OCI-LY3 (cell line): ENCODE measurements around the gene RNF128.

Experiments used
- H2AFZ ChIP-seq: fragments of 200-600, 300-600 bp; shearing (Covaris generic); 2 replicates; pipeline ENCODE4 v1.6.0; 2014; ENCODE audit warnings: antibody characterized with exemption, low read depth, low read length
- H3K27ac ChIP-seq: fragments of 200-600, 300-600 bp; sonication (generic); 2 replicates; pipeline ENCODE4 v1.5.1; 2014; ENCODE audit warnings: mild to moderate bottlenecking, low read length, moderate library complexity, mixed read lengths
- H3K27me3 ChIP-seq: fragments of 200-600, 300-600 bp; sonication (generic); 2 replicates; pipeline ENCODE4 v1.6.1; 2014; ENCODE audit warnings: low read depth, low read length, mixed read lengths
- H3K36me3 ChIP-seq: fragments of 200-600, 300-600 bp; sonication (generic); replicated peaks from 2 replicates; pipeline ENCODE3; 2014; ENCODE audit warnings: low read depth, low read length, mixed read lengths
- H3K4me1 ChIP-seq: fragments of 300-600, 200-600 bp; sonication (generic); 2 replicates; pipeline ENCODE4 v1.6.1; 2014; ENCODE audit warnings: low read length, mixed read lengths
- H3K4me2 ChIP-seq: fragments of 200-600, 300-600 bp; sonication (generic); 2 replicates; pipeline ENCODE4 v1.6.1; 2014; ENCODE audit warnings: low read length, mixed read lengths
- H3K4me3 ChIP-seq: fragments of 300-600, 200-600 bp; sonication (generic); 2 replicates; pipeline ENCODE4 v1.5.1; 2014; ENCODE audit warnings: antibody characterized with exemption, mild to moderate bottlenecking, low read length, moderate library complexity
- H3K79me2 ChIP-seq: fragments of 300-600, 200-600 bp; shearing (Covaris generic); 2 replicates; pipeline ENCODE4 v1.6.1; 2014; ENCODE audit warnings: mild to moderate bottlenecking, low read length, mixed read lengths
- H3K9ac ChIP-seq: fragments of 300-600, 200-600 bp; shearing (Covaris generic); 2 replicates; pipeline ENCODE4 v1.6.0; 2014; ENCODE audit warnings: mild to moderate bottlenecking, low read length, moderate library complexity
- H3K9me3 ChIP-seq: fragments of 200-600, 300-600 bp; shearing (Covaris generic); 2 replicates; pipeline ENCODE4 v1.6.1; 2014; ENCODE audit warnings: low read length, mixed read lengths; ENCODE audit not compliant: insufficient read depth
- H4K20me1 ChIP-seq: fragments of 200-600, 300-600 bp; sonication (generic); 2 replicates; pipeline ENCODE4 v1.6.1; 2016; ENCODE audit warnings: low read length, mixed read lengths; ENCODE audit not compliant: insufficient read depth
- EZH2phosphoT487 ChIP-seq: fragments of 200-600 bp; shearing (Covaris generic); IDR thresholded peaks from 2 replicates; pipeline ENCODE4 v1.6.1; 2018; ENCODE audit warnings: antibody characterized with exemption, mixed run types, low read depth
- TF ChIP-seq, protein P1 (sequence below): fragments of 200-600, 300-600 bp; sonication (generic); IDR thresholded peaks from 2 replicates; pipeline ENCODE4 v1.5.1; 2014; ENCODE audit warnings: antibody characterized with exemption, low read length, low read depth

RNF128 gene

DNA sequence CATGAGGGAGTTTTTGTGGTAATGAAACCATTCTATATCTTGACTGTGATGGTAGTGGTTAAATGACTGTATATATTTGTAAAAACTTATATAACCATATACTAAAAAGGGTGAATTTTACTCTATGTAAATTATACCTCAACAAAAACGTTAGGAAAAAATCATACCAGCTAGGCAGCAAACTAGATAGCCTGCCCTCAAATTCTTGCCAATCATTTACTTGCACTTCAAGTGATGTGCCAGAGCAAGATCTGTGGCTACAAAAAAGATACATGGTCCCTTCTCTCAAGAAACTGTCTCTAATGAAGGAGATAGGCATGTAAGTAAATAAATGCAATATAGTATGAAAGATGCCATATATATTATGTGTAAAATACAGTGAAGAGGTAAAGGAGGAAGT lies 10.0 kb upstream of the RNF128 start:
- no peaks in the 10 kb centered on the region for H3K4me1 ChIP-seq
- H3K27me3 ChIP-seq, result no peaks in the 10 kb centered on the region
- no peaks in the 10 kb centered on the region for H3K9me3 ChIP-seq
- no peak overlapping the region for H3K4me2 ChIP-seq
- no peak overlapping the region for H2AFZ ChIP-seq
- H4K20me1 ChIP-seq, result no peaks in the 10 kb centered on the region
- H3K27ac ChIP-seq, result no peak overlapping the region
- no peaks in the 10 kb centered on the region for H3K36me3 ChIP-seq
- TF ChIP-seq, protein P1, sequence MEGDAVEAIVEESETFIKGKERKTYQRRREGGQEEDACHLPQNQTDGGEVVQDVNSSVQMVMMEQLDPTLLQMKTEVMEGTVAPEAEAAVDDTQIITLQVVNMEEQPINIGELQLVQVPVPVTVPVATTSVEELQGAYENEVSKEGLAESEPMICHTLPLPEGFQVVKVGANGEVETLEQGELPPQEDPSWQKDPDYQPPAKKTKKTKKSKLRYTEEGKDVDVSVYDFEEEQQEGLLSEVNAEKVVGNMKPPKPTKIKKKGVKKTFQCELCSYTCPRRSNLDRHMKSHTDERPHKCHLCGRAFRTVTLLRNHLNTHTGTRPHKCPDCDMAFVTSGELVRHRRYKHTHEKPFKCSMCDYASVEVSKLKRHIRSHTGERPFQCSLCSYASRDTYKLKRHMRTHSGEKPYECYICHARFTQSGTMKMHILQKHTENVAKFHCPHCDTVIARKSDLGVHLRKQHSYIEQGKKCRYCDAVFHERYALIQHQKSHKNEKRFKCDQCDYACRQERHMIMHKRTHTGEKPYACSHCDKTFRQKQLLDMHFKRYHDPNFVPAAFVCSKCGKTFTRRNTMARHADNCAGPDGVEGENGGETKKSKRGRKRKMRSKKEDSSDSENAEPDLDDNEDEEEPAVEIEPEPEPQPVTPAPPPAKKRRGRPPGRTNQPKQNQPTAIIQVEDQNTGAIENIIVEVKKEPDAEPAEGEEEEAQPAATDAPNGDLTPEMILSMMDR, result no peak
- TF ChIP-seq EZH2phosphoT487, result no peak
- no peak overlapping the region for H3K9ac ChIP-seq
- no peak overlapping the region for H3K4me3 ChIP-seq
- no peaks in the 10 kb centered on the region for H3K79me2 ChIP-seq

DNA sequence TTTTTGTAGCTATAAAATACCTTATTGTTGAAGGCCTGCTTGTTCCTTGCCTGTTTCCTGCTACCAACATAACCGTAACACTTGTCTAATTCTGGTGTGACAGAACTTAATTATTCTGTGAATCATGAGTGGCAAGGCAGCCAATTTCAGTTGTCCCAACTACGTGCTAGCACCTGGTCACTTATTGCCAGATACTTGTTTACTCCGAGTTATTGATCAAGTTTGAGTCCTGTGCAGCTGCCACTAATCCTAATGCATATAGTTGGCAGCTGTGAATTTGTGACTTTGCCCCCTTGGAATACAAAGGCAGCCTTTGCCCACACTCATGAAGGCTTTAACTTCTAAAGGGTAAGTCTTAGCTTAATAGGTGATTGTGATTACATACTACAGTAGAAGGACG lies 7.8 kb upstream of the RNF128 start:
- H3K36me3 ChIP-seq, result no peaks in the 10 kb centered on the region
- no peaks in the 10 kb centered on the region for H3K79me2 ChIP-seq
- H3K9ac ChIP-seq, result no peak overlapping the region
- H3K27me3 ChIP-seq, result no peaks in the 10 kb centered on the region
- no peak overlapping the region for H2AFZ ChIP-seq
- H3K4me2 ChIP-seq, result no peak overlapping the region
- no peak overlapping the region for H3K4me3 ChIP-seq
- H4K20me1 ChIP-seq, result no peaks in the 10 kb centered on the region
- no peaks in the 10 kb centered on the region for H3K9me3 ChIP-seq
- H3K27ac ChIP-seq, result no peak overlapping the region
- no peaks in the 10 kb centered on the region for H3K4me1 ChIP-seq
- TF ChIP-seq EZH2phosphoT487, result no peak
- TF ChIP-seq, protein P1, result no peak

DNA sequence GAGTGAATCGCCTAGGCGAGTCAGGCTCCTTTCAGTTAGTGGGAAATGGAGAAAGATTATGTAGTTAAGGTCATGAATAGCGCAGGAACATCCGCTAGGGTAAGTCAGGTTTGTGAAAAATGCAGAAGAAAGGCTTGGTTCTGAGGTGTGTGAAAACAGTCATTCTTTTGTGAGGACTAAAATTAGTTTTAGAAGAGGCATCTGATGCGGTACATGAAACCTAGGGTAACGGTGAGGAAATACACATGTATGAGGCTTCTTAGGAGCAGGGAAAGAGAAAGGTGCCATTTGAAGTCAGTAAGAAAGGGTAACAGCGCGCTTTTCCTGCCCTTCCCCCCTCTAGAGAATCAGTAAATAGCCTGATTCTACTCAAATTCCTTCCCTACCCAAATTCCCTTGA lies 570 bp upstream of the RNF128 start:
- Histone ChIP-seq H3K4me1 (no peaks in the 10 kb centered on the region), H3K4me3 (no peak overlapping the region), H4K20me1 (no peaks in the 10 kb centered on the region), H3K36me3 (no peaks in the 10 kb centered on the region), H3K9ac (no peak overlapping the region), H2AFZ (no peak overlapping the region), H3K27me3 (no peaks in the 10 kb centered on the region), H3K4me2 (no peak overlapping the region), H3K9me3 (no peaks in the 10 kb centered on the region), H3K79me2 (no peaks in the 10 kb centered on the region), H3K27ac (no peak overlapping the region)
- TF ChIP-seq, protein P1, result no peak
- TF ChIP-seq EZH2phosphoT487, result no peak

DNA sequence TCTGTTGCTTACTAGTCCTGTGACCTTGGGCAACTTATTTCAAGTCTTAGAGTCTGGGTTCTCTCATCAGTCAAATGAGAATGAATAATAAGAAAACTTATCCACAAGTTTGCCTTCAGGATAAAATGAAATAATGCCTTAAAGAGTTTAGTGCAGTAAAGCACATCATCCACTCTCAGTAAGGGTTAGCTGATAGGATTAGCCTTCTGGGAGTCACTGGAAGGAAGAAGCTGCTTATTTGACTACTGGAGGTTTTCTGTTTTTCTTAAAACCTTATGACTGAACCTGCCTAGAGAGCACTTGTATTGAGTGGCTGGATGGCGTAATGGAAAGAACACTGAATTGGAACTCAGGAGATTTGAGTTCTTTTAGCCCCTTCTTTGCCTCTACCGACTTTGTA lies 1.8 kb downstream of the RNF128 start:
- Histone ChIP-seq H4K20me1 (no peaks in the 10 kb centered on the region), H3K27me3 (no peaks in the 10 kb centered on the region), H3K4me3 (no peak overlapping the region), H3K4me2 (no peak overlapping the region), H2AFZ (no peak overlapping the region), H3K4me1 (no peaks in the 10 kb centered on the region), H3K79me2 (no peaks in the 10 kb centered on the region), H3K27ac (no peak overlapping the region), H3K36me3 (no peaks in the 10 kb centered on the region), H3K9ac (no peak overlapping the region), H3K9me3 (no peaks in the 10 kb centered on the region)
- TF ChIP-seq, protein P1, result no peak
- no peak for TF ChIP-seq EZH2phosphoT487
